GM19372 (cell line): ENCODE results near the gene UBE2QL1.

Source experiments
- ATAC-seq: cut with Tn5 transposase; IDR thresholded peaks from one replicate; pipeline ENCODE4 v1.9.1; 2021; ENCODE audit warnings: mild to moderate bottlenecking, low read depth, moderate library complexity; ENCODE audit not compliant: unreplicated experiment

Gene UBE2QL1

DNA sequence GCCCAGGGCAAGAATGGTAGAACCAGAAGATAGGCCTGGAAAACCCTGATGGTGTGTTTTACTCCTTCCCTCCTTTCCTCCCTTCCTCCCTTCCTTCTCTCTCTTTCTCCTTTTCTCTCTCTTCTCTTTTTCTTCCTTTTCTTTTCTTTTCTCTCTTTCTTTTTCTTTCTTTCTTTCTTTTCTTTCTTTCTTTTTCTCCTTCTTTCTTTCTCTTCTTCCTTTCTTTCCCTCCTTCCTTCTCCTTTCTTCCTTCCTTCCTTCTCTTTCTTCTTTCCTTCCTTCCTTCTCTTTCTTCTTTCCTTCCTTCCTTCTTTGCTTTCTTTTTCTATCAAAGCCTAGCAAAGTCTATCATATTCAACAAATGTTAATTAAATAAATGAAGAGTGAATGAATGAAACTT, 24.0 kb upstream of the UBE2QL1 start:
- ATAC-seq, result no peak

- ATAC-seq, result no peak
These were observed 21.0 kb upstream of the UBE2QL1 start for GRCh38 chr5:6427694-6428093.

DNA sequence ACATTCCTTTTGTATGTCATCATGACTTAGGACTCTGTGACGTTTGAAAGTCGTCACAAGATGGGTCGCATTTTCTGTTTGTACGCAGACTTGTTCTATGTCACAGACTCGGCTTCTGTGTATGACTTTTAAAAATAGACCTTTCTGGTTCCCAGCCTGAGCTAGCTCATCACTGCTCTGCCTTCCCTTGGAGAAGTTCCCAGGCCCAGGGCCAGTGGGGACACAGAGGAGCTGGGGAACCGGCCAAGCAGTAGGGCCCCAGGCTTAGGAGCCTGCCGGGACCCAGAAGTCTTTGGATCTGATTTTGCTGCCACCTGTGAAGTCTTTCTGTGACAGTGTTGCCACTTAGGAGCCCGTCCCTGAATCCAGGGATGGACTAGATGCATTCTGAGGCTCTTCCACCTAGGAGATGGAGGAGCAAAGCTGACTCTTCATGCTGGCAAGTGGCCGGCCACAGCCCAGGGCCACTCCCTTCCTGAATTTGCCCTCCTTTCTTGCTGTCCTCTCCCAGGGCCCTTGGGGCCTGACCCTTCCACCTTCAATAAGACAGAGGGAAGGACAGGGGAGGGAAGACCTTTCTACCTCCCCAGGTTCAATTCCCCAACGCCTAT, 18.1 kb upstream of the UBE2QL1 start:
- ATAC-seq, result no peak

DNA sequence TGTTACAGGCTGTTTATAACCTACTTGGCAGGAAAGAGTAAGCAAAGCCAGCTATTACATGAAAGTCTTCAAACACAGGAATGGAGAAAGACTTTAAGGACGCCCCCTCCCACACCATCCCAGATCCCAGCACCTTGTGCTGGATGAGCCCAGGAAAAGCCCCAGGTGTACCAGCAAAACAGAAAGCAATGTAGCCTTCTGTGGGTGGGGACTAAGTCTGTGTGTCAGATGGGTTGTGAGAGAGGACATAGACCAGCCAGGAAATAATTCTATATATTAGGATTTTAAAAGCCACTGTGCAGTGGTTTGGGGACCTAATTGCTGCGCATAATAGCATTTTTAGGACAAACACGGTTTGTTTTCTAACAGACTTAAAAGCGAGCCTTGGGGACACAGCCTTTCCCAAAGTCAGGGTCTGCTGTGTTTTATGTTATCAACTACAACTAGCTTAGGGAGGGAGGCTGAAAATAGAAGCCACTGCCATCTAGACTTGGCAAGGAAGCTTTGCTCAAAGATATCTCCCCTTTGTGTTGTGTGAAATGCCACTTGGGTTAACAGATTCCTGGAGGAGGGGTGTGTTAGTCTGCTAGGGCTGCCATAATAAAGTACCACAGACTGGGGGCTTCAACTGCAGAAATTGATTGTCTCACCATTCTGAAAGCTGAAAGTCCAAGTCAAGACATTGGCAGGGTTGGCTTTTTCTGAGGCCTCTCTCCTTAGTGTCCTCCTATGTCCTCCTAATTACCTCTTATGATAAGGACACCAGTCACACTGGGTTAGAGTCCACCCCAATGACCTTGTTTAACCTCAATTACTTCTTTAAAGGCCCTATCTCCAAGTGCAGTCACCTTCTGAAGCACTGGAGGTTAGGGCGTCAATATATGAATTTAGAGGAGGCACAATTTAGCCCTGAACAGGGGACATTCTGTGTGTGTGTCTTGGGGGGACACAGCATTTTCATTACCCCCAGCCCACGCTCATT, 17.2 kb upstream of the UBE2QL1 start:
- no peak for ATAC-seq

- ATAC-seq, result no peak
These were observed 16.5 kb upstream of the UBE2QL1 start for GRCh38 chr5:6432206-6432605.

GRCh38 chr5:6434731-6435130, 13.9 kb upstream of the UBE2QL1 start:
- no peak for ATAC-seq

DNA sequence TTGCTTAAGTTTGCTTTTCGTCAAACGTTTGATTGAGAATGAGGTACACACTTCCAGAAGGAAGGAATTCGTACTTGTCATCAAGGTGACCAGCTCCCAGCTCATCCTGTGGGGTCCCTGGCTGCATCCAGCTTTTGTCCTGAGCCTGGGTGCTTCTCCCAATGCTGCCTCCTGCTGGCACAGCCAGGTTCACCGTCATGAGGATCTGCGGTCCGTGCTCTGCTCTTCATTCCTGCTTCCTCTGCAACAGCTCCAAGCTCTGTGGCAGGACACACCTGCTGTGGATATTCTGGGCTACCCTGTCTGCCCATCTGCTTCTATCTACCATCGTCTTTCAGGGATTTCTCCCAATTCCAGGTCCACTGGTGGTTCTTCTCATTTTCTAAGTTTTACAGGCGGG, 13.3 kb upstream of the UBE2QL1 start:
- no peak for ATAC-seq

DNA sequence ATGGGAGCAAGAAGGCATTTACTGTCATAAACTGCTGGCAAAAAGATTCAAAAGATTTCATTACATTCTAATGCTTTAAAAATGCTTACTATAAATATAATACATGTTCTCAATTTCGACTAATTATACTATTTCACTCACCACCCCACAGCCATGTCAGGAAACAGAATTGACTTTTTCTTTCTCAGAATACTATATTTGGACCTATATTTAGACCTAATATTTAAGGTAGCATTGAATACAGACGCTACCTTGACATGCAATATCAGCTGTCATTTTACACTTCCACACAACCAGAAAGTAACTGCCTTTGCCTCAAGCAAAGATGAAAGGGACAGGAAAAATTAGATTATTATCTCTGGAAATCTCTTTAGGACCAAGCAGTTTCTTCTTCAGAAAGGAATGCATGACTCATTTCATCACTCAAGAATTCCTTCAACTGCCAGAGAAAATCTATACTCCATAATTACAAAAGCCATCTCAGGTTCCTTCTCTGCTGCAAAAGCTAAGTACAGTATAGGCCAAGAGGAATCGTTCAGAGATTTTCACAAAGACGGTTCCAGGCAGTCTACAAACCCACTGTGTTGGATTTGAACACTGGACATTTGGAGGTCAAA, 11.8 kb upstream of the UBE2QL1 start:
- no peak for ATAC-seq

GRCh38 chr5:6439588-6440550, 8.8 kb upstream of the UBE2QL1 start:
- no peak for ATAC-seq

GRCh38 chr5:6442333-6442732, 6.3 kb upstream of the UBE2QL1 start:
- ATAC-seq, result no peak

- ATAC-seq, result no peak
These were observed 5.3 kb upstream of the UBE2QL1 start for GRCh38 chr5:6443326-6443725.

DNA sequence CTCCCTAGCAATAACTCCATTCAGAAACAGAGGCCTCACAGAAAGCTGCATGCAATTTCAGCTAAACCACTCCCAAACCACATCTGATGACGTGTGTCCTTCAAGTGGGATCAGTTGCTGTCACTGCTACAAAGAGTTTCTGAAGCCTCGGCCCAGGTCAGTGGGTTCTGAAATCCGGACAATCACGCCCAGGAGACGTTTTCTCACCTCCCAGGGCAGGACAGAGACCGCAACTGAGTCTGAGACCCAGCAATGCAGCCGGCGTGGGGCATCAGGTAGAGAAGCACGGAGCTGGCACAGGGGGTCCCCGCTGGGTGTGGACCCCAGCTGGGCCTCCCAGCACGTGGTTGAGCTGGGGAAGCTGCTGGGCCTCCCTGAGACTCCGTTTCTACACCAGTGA, 2.6 kb upstream of the UBE2QL1 start:
- ATAC-seq, result no peak

- no peak for ATAC-seq
These were observed 1.9 kb upstream of the UBE2QL1 start for GRCh38 chr5:6446626-6447309.

- no peak for ATAC-seq
These were observed 1.1 kb upstream of the UBE2QL1 start for GRCh38 chr5:6447384-6448140.

- no peak for ATAC-seq
These were observed 543 bp upstream of the UBE2QL1 start for GRCh38 chr5:6448141-6448491.

GRCh38 chr5:6449465-6450158, 953 bp downstream of the UBE2QL1 start:
- ATAC-seq, result no peak

GRCh38 chr5:6450319-6450833, 1.7 kb downstream of the UBE2QL1 start:
- no peak for ATAC-seq
